Measurements from ENCODE around the gene PSME3IP1.

DNA sequence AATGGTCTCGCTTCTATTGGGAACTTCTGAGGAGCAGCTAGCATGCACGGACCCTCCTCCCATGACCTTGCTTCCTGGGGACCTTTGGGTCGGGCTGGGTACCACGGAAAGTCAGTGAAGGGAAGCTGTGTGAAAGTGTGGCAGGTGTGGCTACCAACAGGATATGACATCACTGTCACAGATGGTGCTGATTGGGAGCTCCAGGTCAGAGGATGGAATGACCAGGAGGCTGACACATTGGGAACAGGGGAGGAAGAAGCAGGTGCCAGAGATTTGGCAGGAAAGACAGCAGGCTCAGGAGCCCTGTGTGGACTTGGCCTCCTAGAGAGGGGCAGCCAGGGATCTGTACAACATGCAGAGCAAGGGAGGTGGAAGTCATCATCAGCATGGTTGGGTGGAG lies 59.4 kb downstream of the PSME3IP1 start:
- TF ChIP-seq, protein P1, sequence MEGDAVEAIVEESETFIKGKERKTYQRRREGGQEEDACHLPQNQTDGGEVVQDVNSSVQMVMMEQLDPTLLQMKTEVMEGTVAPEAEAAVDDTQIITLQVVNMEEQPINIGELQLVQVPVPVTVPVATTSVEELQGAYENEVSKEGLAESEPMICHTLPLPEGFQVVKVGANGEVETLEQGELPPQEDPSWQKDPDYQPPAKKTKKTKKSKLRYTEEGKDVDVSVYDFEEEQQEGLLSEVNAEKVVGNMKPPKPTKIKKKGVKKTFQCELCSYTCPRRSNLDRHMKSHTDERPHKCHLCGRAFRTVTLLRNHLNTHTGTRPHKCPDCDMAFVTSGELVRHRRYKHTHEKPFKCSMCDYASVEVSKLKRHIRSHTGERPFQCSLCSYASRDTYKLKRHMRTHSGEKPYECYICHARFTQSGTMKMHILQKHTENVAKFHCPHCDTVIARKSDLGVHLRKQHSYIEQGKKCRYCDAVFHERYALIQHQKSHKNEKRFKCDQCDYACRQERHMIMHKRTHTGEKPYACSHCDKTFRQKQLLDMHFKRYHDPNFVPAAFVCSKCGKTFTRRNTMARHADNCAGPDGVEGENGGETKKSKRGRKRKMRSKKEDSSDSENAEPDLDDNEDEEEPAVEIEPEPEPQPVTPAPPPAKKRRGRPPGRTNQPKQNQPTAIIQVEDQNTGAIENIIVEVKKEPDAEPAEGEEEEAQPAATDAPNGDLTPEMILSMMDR (conservative IDR thresholded peaks at IDR 0.05 in 1 of 2, IDR thresholded peaks at IDR 0.05 in 1 of 2; ENCODE audit: extremely low read depth in 1 of 2, insufficient read depth in 1 of 2, low read depth in 1 of 2, low read length in 2 of 2) = no peak
- TF ChIP-seq EZH2 (IDR thresholded peaks at IDR 0.05; ENCODE audit: borderline replicate concordance, low read length) = no peak
